ENCODE data around the gene EBP.

- TF ChIP-seq POLR2AphosphoS5 (IDR thresholded peaks at IDR 0.05; ENCODE audit: low read depth) (no peak), CTCF (IDR thresholded peaks at IDR 0.05; ENCODE audit: insufficient read depth, low read length) (no peak), REST (IDR thresholded peaks at IDR 0.05; ENCODE audit: insufficient replicate concordance, low read depth) (no peak), SPI1 (IDR thresholded peaks at IDR 0.05; ENCODE audit: borderline replicate concordance, low read depth) (no peak)
Measured at GRCh38 chrX:48489296-48489695, 32.3 kb upstream of the EBP start.

Measured in HL-60 (cell line).